ENCODE data around the gene MCRIP2.

- TF ChIP-seq CTCF (conservative IDR thresholded peaks at IDR 0.05): no peak
- TF ChIP-seq ZFX (IDR thresholded peaks at IDR 0.05): no peak
Observed at GRCh38 chr16:672371-672770, 30.7 kb downstream of the MCRIP2 start.

Data from C4-2B (cell line).